Neural cell (in vitro differentiated cells): ENCODE data around the gene GDNF.

Experiments used
- EZH2 ChIP-seq: fragments of 200-600, 300-800 bp; shearing (Covaris generic), sonication (generic); IDR thresholded peaks from 2 replicates; pipeline ENCODE4 v1.6.1; 2014; ENCODE audit warnings: antibody characterized with exemption, low read length, borderline replicate concordance, mild to moderate bottlenecking; ENCODE audit not compliant: insufficient read depth, poor library complexity, severe bottlenecking
- MXI1 ChIP-seq: fragments of 450-650 bp; conservative IDR thresholded peaks from 2 replicates; pipeline ENCODE4 v1.6.1; 2014; ENCODE audit warnings: antibody characterized with exemption, mild to moderate bottlenecking; ENCODE audit not compliant: poor library complexity, severe bottlenecking
- POLR2AphosphoS5 ChIP-seq: IDR thresholded peaks from 2 replicates; pipeline ENCODE4 v1.6.1; 2012
- RAD21 ChIP-seq: fragments of 450-650 bp; conservative IDR thresholded peaks from 2 replicates; pipeline ENCODE4 v1.6.1; 2014; ENCODE audit warnings: antibody characterized with exemption, mild to moderate bottlenecking, moderate library complexity
- TF ChIP-seq, protein P1 (sequence below): fragments of 450-650 bp; IDR thresholded peaks from 2 replicates; pipeline ENCODE4 v1.5.1; 2014; ENCODE audit warnings: antibody characterized with exemption, mild to moderate bottlenecking, moderate library complexity; ENCODE audit not compliant: poor library complexity, severe bottlenecking
- TF ChIP-seq, protein P2 (sequence below): IDR thresholded peaks from 2 replicates; pipeline ENCODE4 v1.6.1; 2012; ENCODE audit warnings: borderline replicate concordance

DNA sequence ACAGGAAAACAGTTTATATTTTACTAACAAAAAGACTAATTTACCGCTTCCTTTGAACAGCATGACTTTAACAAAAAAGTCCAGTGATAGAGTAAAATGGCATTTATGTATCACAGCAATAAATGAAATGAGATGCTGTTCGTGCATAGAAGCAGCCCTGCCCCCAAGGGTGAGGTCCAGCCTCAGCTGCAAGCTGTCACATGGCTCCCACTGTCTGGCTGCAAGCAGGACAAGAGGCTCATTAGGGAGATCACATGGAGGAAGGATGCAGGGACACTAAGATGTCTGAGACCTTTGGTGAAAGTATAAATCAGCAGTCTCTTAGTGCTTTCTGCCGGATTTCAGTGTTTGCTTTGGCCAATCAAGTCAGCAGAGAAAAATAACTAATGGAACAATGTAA, 23.0 kb downstream of the GDNF start:
- TF ChIP-seq, protein P1, sequence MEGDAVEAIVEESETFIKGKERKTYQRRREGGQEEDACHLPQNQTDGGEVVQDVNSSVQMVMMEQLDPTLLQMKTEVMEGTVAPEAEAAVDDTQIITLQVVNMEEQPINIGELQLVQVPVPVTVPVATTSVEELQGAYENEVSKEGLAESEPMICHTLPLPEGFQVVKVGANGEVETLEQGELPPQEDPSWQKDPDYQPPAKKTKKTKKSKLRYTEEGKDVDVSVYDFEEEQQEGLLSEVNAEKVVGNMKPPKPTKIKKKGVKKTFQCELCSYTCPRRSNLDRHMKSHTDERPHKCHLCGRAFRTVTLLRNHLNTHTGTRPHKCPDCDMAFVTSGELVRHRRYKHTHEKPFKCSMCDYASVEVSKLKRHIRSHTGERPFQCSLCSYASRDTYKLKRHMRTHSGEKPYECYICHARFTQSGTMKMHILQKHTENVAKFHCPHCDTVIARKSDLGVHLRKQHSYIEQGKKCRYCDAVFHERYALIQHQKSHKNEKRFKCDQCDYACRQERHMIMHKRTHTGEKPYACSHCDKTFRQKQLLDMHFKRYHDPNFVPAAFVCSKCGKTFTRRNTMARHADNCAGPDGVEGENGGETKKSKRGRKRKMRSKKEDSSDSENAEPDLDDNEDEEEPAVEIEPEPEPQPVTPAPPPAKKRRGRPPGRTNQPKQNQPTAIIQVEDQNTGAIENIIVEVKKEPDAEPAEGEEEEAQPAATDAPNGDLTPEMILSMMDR = no peak
- TF ChIP-seq POLR2AphosphoS5 (no peak), RAD21 (no peak), EZH2 (no peak), MXI1 (no peak)
- TF ChIP-seq, protein P2, sequence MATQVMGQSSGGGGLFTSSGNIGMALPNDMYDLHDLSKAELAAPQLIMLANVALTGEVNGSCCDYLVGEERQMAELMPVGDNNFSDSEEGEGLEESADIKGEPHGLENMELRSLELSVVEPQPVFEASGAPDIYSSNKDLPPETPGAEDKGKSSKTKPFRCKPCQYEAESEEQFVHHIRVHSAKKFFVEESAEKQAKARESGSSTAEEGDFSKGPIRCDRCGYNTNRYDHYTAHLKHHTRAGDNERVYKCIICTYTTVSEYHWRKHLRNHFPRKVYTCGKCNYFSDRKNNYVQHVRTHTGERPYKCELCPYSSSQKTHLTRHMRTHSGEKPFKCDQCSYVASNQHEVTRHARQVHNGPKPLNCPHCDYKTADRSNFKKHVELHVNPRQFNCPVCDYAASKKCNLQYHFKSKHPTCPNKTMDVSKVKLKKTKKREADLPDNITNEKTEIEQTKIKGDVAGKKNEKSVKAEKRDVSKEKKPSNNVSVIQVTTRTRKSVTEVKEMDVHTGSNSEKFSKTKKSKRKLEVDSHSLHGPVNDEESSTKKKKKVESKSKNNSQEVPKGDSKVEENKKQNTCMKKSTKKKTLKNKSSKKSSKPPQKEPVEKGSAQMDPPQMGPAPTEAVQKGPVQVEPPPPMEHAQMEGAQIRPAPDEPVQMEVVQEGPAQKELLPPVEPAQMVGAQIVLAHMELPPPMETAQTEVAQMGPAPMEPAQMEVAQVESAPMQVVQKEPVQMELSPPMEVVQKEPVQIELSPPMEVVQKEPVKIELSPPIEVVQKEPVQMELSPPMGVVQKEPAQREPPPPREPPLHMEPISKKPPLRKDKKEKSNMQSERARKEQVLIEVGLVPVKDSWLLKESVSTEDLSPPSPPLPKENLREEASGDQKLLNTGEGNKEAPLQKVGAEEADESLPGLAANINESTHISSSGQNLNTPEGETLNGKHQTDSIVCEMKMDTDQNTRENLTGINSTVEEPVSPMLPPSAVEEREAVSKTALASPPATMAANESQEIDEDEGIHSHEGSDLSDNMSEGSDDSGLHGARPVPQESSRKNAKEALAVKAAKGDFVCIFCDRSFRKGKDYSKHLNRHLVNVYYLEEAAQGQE = no peak
